ENCODE results near the gene ZKSCAN8. TPM values are rescaled to one million over a fixed set of nuclear protein-coding genes. Genes with fewer than 3 reads are reported as not detected.

The ZKSCAN8 gene
- total and polyA plus RNA-seq, 2 donors (not counting 3 experiments of a cell fraction or from before 2014, with no cell fraction given): 9.4 to 19.7 TPM

- no peak overlapping the region for H3K9ac ChIP-seq (replicated peaks; ENCODE audit: extremely low read depth, insufficient read depth, low read length)
- H3K27me3 ChIP-seq (ENCODE audit: control insufficient read depth in 2 of 2, insufficient read depth in 2 of 2, low read length in 2 of 2): peaks cover 2 to 5% of the 10 kb centered on the region in 2 experiments
- H3K4me1 ChIP-seq (ENCODE audit: control insufficient read depth, extremely low read depth, insufficient read depth, low read length): no peaks in the 10 kb centered on the region
- no peak overlapping the region for H3K4me2 ChIP-seq (ENCODE audit: insufficient read depth, low read length)
- no peaks in the 10 kb centered on the region for H4K20me1 ChIP-seq (replicated peaks; ENCODE audit: control insufficient read depth, extremely low read depth, insufficient read depth, low read length)
- no peak overlapping the region for H2AFZ ChIP-seq (ENCODE audit: low read depth, low read length)
- ChIA-PET CTCF (interaction anchor here (1.3 to 1.6 kb wide), 2 partner anchors 12 to 244 kb away, joined by 3 to 5 read pairs; no protein-coding TSS in a partner anchor), POLR2A (no interaction called here)
- dilution Hi-C loops (cut with MboI; ENCODE audit: extremely low pct_ligation_motif_present, low sequenced_read_pairs) (no loop called here), intact Hi-C loops (cut with micrococcal nuclease) (no loop called here)
- no peaks in the 10 kb centered on the region for H3K9me3 ChIP-seq (replicated peaks; ENCODE audit: control insufficient read depth, insufficient read depth, low read length)
- H3K9me1 ChIP-seq (replicated peaks; ENCODE audit: control insufficient read depth, extremely low read depth, insufficient read depth, low read length): no peaks in the 10 kb centered on the region
- FAIRE-seq (no peak), DNase-seq (ENCODE audit: low read depth, low spot score) (no peak)
- H3K4me3 ChIP-seq (replicated peaks in 1 of 3; ENCODE audit: insufficient read depth in 1 of 3, low read depth in 1 of 3, low read length in 3 of 3): no peak overlapping the region
- H3K79me2 ChIP-seq (ENCODE audit: control insufficient read depth, insufficient read depth, low read length): no peaks in the 10 kb centered on the region
- peaks cover 0 to 5% of the 10 kb centered on the region in 2 experiments for H3K36me3 ChIP-seq (ENCODE audit: control insufficient read depth in 2 of 2, extremely low read depth in 1 of 2, insufficient read depth in 2 of 2, low read length in 2 of 2)
- no peak overlapping the region for H3K27ac ChIP-seq (ENCODE audit: insufficient read depth, low read depth, low read length)
- TF ChIP-seq POLR2AphosphoS5 (IDR thresholded peaks at IDR 0.05; ENCODE audit: insufficient read depth, low read depth, low read length): no peak
- no peak for TF ChIP-seq POLR2A (IDR thresholded peaks at IDR 0.05; ENCODE audit: low read depth, low read length)
- TF ChIP-seq, protein P1, sequence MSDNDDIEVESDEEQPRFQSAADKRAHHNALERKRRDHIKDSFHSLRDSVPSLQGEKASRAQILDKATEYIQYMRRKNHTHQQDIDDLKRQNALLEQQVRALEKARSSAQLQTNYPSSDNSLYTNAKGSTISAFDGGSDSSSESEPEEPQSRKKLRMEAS (IDR thresholded peaks at IDR 0.05; ENCODE audit: insufficient read depth, insufficient read length): no peak
- TF ChIP-seq JUN (IDR thresholded peaks at IDR 0.05; ENCODE audit: borderline replicate concordance, insufficient read depth, insufficient read length, low read depth): no peak
- no peak for TF ChIP-seq MYC (IDR thresholded peaks at IDR 0.05; ENCODE audit: low read depth, low read length)
- no peak for TF ChIP-seq GATA2 (IDR thresholded peaks at IDR 0.05; ENCODE audit: insufficient read depth, insufficient read length, low read depth, low read length)
- TF ChIP-seq FOS (IDR thresholded peaks at IDR 0.05; ENCODE audit: borderline replicate concordance, insufficient read depth, low read length): no peak
- TF ChIP-seq EZH2 (IDR thresholded peaks at IDR 0.05; ENCODE audit: borderline replicate concordance, low read depth, low read length, severe bottlenecking): no peak
- TF ChIP-seq, protein P2, sequence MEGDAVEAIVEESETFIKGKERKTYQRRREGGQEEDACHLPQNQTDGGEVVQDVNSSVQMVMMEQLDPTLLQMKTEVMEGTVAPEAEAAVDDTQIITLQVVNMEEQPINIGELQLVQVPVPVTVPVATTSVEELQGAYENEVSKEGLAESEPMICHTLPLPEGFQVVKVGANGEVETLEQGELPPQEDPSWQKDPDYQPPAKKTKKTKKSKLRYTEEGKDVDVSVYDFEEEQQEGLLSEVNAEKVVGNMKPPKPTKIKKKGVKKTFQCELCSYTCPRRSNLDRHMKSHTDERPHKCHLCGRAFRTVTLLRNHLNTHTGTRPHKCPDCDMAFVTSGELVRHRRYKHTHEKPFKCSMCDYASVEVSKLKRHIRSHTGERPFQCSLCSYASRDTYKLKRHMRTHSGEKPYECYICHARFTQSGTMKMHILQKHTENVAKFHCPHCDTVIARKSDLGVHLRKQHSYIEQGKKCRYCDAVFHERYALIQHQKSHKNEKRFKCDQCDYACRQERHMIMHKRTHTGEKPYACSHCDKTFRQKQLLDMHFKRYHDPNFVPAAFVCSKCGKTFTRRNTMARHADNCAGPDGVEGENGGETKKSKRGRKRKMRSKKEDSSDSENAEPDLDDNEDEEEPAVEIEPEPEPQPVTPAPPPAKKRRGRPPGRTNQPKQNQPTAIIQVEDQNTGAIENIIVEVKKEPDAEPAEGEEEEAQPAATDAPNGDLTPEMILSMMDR (IDR thresholded peaks at IDR 0.05; ENCODE audit: extremely low read depth in 1 of 2, insufficient read depth in 1 of 2, low read depth in 1 of 2, low read length in 2 of 2): no peak
- BruUV-seq (replicated peaks): no TSS peak
Observed at GRCh38 chr6:28111964-28112363, 29.7 kb upstream of the ZKSCAN8 start.

Measured in endothelial cell of umbilical vein (primary cell).